ENCODE data around the gene C4BPB.

- no peak for TF ChIP-seq CTCF (conservative IDR thresholded peaks at IDR 0.05 in 1 of 2, IDR thresholded peaks at IDR 0.05 in 1 of 2; ENCODE audit: low read depth in 1 of 2, low read length in 2 of 2)
- TF ChIP-seq EZH2 (IDR thresholded peaks at IDR 0.05; ENCODE audit: low read length, missing control alignments), result no peak
Observed at GRCh38 chr1:207124389-207124788, 35.7 kb downstream of the C4BPB start.
